Tibial nerve (tissue), 3 donors: ENCODE data around the gene TAF1A.

ENCODE experiments used
- POLR2A ChIP-seq, 2 donors: fragments of 450-650 bp; IDR thresholded peaks; one replicate each; pipeline ENCODE4 v1.6.1; 2017; ENCODE audit warnings: antibody characterized with exemption in 2 of 2, mild to moderate bottlenecking in 2 of 2, moderate library complexity in 2 of 2
- TF ChIP-seq, protein P1 (sequence below), 5 experiments: fragments of 200-600 bp in 3 of 5; fragments of 450-650 bp in 2 of 5; sonication (generic) in 3 of 5; IDR thresholded peaks; one replicate each; pipeline ENCODE4 v1.5.1; 2016 to 2019; ENCODE audit warnings: antibody characterized with exemption in 5 of 5, mild to moderate bottlenecking in 3 of 5, moderate library complexity in 2 of 5

DNA sequence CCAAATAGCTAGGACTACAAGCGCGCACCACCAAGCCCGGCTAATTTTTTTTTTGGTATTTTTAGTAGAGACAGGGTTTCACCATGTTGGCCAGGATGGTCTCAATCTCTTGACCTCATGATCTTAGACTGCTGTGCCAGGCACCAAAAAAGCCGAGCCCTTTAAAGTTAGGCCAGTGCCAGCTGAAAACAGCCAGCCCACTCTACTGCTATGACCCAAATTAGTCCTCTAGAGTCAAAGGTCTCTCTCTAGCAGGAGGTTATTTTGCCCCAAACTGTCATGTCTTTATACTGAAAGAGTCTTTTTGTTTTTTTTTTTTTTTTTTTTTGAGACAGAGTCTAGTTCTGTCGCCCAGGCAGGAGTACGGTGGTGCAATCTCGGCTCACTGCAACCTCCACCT, 32.2 kb downstream of the TAF1A start:
- no peak for TF ChIP-seq POLR2A (IDR thresholded peaks at IDR 0.05)
- TF ChIP-seq, protein P1, sequence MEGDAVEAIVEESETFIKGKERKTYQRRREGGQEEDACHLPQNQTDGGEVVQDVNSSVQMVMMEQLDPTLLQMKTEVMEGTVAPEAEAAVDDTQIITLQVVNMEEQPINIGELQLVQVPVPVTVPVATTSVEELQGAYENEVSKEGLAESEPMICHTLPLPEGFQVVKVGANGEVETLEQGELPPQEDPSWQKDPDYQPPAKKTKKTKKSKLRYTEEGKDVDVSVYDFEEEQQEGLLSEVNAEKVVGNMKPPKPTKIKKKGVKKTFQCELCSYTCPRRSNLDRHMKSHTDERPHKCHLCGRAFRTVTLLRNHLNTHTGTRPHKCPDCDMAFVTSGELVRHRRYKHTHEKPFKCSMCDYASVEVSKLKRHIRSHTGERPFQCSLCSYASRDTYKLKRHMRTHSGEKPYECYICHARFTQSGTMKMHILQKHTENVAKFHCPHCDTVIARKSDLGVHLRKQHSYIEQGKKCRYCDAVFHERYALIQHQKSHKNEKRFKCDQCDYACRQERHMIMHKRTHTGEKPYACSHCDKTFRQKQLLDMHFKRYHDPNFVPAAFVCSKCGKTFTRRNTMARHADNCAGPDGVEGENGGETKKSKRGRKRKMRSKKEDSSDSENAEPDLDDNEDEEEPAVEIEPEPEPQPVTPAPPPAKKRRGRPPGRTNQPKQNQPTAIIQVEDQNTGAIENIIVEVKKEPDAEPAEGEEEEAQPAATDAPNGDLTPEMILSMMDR (IDR thresholded peaks at IDR 0.05), result no peak
